Neural cell (in vitro differentiated cells): ENCODE results near the gene CRADD. TPM values are rescaled to one million over a fixed set of nuclear protein-coding genes. Genes with fewer than 3 reads are reported as not detected.

Experiments
- H2AFZ ChIP-seq: fragments of 200-600, 300-800 bp; sonication (generic), shearing (Covaris generic); 2 replicates; pipeline ENCODE4 v1.6.0; 2014; ENCODE audit warnings: low read depth, mild to moderate bottlenecking, antibody characterized with exemption, low read length, moderate library complexity
- H3F3A ChIP-seq: fragments of 200-600 bp; shearing (Covaris generic); 2 replicates; pipeline ENCODE4 v1.6.1; 2016; ENCODE audit warnings: mild to moderate bottlenecking, moderate library complexity, mixed read lengths, antibody characterized with exemption, low read length; ENCODE audit not compliant: insufficient read depth, poor library complexity, severe bottlenecking
- H3K27ac ChIP-seq: fragments of 200-600, 300-800 bp; sonication (generic), shearing (Covaris generic); 2 replicates; pipeline ENCODE4 v1.5.1; 2014; ENCODE audit warnings: mild to moderate bottlenecking, low read length, moderate library complexity
- H3K27me3 ChIP-seq: fragments of 300-800, 200-600 bp; sonication (generic), shearing (Covaris generic); 2 replicates; pipeline ENCODE4 v1.6.0; 2014; ENCODE audit warnings: mild to moderate bottlenecking, low read depth, low read length, moderate library complexity; ENCODE audit not compliant: insufficient read depth
- H3K36me3 ChIP-seq: fragments of 300-800, 200-600 bp; sonication (generic), shearing (Covaris generic); 2 replicates; pipeline ENCODE4 v1.5.1; 2014; ENCODE audit warnings: mild to moderate bottlenecking, antibody characterized with exemption, low read length, moderate library complexity; ENCODE audit not compliant: insufficient read depth
- H3K4me2 ChIP-seq: fragments of 300-800, 200-600 bp; sonication (generic), shearing (Covaris generic); 2 replicates; pipeline ENCODE4 v1.6.0; 2014; ENCODE audit warnings: mild to moderate bottlenecking, low read length
- H3K4me3 ChIP-seq: fragments of 300-800, 200-600 bp; sonication (generic), shearing (Covaris generic); 2 replicates; pipeline ENCODE4 v1.5.1; 2014; ENCODE audit warnings: mild to moderate bottlenecking, low read length, moderate library complexity
- H3K79me2 ChIP-seq: fragments of 200-600 bp; shearing (Covaris generic); replicated peaks from 2 replicates; pipeline ENCODE4 v1.6.0; 2014; ENCODE audit warnings: mild to moderate bottlenecking, low read length, moderate library complexity; ENCODE audit not compliant: insufficient read depth
- H3K9ac ChIP-seq: fragments of 300-800, 200-600 bp; sonication (generic), shearing (Covaris generic); 2 replicates; pipeline ENCODE4 v1.6.1; 2016; ENCODE audit warnings: mild to moderate bottlenecking, low read length, mixed read lengths
- H3K9me2 ChIP-seq: fragments of 200-600 bp; shearing (Covaris generic); 2 replicates; pipeline ENCODE4 v1.6.1; 2016; ENCODE audit warnings: mild to moderate bottlenecking, low read length, mixed read lengths; ENCODE audit not compliant: insufficient read depth
- H3K9me3 ChIP-seq: fragments of 200-600, 300-800 bp; sonication (generic), shearing (Covaris generic); 2 replicates; pipeline ENCODE4 v1.6.1; 2016; ENCODE audit warnings: mild to moderate bottlenecking, mixed run types, low read length, moderate library complexity, mixed read lengths
- H4K20me1 ChIP-seq: fragments of 200-600 bp; shearing (Covaris generic); 2 replicates; pipeline ENCODE4 v1.6.1; 2016; ENCODE audit warnings: mild to moderate bottlenecking, mixed run types; ENCODE audit not compliant: insufficient read depth
- CTCF ChIP-seq: fragments of 450-650 bp; IDR thresholded peaks from 2 replicates; pipeline ENCODE4 v1.5.1; 2014; ENCODE audit warnings: antibody characterized with exemption, mild to moderate bottlenecking, moderate library complexity; ENCODE audit not compliant: poor library complexity, severe bottlenecking
- EP300 ChIP-seq: fragments of 450-650 bp; conservative IDR thresholded peaks from 2 replicates; pipeline ENCODE4 v1.6.1; 2014; ENCODE audit warnings: antibody characterized with exemption, mild to moderate bottlenecking, moderate library complexity; ENCODE audit not compliant: poor library complexity, severe bottlenecking
- EZH2 ChIP-seq: fragments of 200-600, 300-800 bp; shearing (Covaris generic), sonication (generic); IDR thresholded peaks from 2 replicates; pipeline ENCODE4 v1.6.1; 2014; ENCODE audit warnings: antibody characterized with exemption, low read length, borderline replicate concordance, mild to moderate bottlenecking; ENCODE audit not compliant: insufficient read depth, poor library complexity, severe bottlenecking
- MXI1 ChIP-seq: fragments of 450-650 bp; conservative IDR thresholded peaks from 2 replicates; pipeline ENCODE4 v1.6.1; 2014; ENCODE audit warnings: antibody characterized with exemption, mild to moderate bottlenecking; ENCODE audit not compliant: poor library complexity, severe bottlenecking
- POLR2AphosphoS5 ChIP-seq: IDR thresholded peaks from 2 replicates; pipeline ENCODE4 v1.6.1; 2012
- RAD21 ChIP-seq: fragments of 450-650 bp; conservative IDR thresholded peaks from 2 replicates; pipeline ENCODE4 v1.6.1; 2014; ENCODE audit warnings: antibody characterized with exemption, mild to moderate bottlenecking, moderate library complexity
- REST ChIP-seq: IDR thresholded peaks from 2 replicates; pipeline ENCODE4 v1.6.1; 2012; ENCODE audit warnings: borderline replicate concordance
- SMC3 ChIP-seq: fragments of 450-650 bp; conservative IDR thresholded peaks from 2 replicates; pipeline ENCODE4 v1.6.1; 2014; ENCODE audit warnings: antibody characterized with exemption, mild to moderate bottlenecking, moderate library complexity; ENCODE audit not compliant: poor library complexity
- TAF1 ChIP-seq: IDR thresholded peaks from 2 replicates; pipeline ENCODE4 v1.6.1; 2012; ENCODE audit warnings: low read depth
- polyA plus RNA-seq: library from polyadenylated mRNA; depleted of rRNA; stranded (reverse); fragments of >200 nt; gene quantifications from 2 replicates; pipeline ENCODE4 v1.2.3, GENCODE V29; 2014

Gene CRADD
- polyA plus RNA-seq, 1 donor from 2014 or later: 23.5 TPM

GRCh38 chr12:93827669-93828068 is 150.5 kb downstream of the CRADD start:
- no peak overlapping the region for H2AFZ ChIP-seq
- no peaks in the 10 kb centered on the region for H3K27me3 ChIP-seq
- no peaks in the 10 kb centered on the region for H3K36me3 ChIP-seq
- no peak overlapping the region for H3K4me3 ChIP-seq
- no peaks in the 10 kb centered on the region for H3K9me3 ChIP-seq
- H3K27ac ChIP-seq: no peak overlapping the region
- no peaks in the 10 kb centered on the region for H3K79me2 ChIP-seq
- TF ChIP-seq TAF1 (no peak), MXI1 (no peak)
- no peak overlapping the region for H3K9ac ChIP-seq
- H3F3A ChIP-seq: no peaks in the 10 kb centered on the region
- no peaks in the 10 kb centered on the region for H3K9me2 ChIP-seq
- no peak overlapping the region for H3K4me2 ChIP-seq
- no peaks in the 10 kb centered on the region for H4K20me1 ChIP-seq

GRCh38 chr12:93829016-93829415 is 151.8 kb downstream of the CRADD start:
- H3K27ac ChIP-seq: no peak overlapping the region
- no peak overlapping the region for H3K4me2 ChIP-seq
- no peaks in the 10 kb centered on the region for H3K79me2 ChIP-seq
- no peaks in the 10 kb centered on the region for H3K9me2 ChIP-seq
- TF ChIP-seq EP300: no peak
- no peak for TF ChIP-seq EZH2
- TF ChIP-seq SMC3: no peak
- no peak for TF ChIP-seq REST
- no peak for TF ChIP-seq CTCF
- no peak for TF ChIP-seq RAD21
- TF ChIP-seq TAF1: no peak
- no peak for TF ChIP-seq MXI1
- no peak for TF ChIP-seq POLR2AphosphoS5
- H2AFZ ChIP-seq: no peak overlapping the region
- no peak overlapping the region for H3K9ac ChIP-seq
- no peaks in the 10 kb centered on the region for H3K9me3 ChIP-seq
- H4K20me1 ChIP-seq: no peaks in the 10 kb centered on the region
- H3K27me3 ChIP-seq: no peaks in the 10 kb centered on the region
- no peak overlapping the region for H3K4me3 ChIP-seq
- no peaks in the 10 kb centered on the region for H3F3A ChIP-seq
- no peaks in the 10 kb centered on the region for H3K36me3 ChIP-seq

- H4K20me1 ChIP-seq: no peaks in the 10 kb centered on the region
- no peak overlapping the region for H2AFZ ChIP-seq
Measured at GRCh38 chr12:93831374-93831773, 154.2 kb downstream of the CRADD start.

More at GRCh38 chr12:93831374-93831773, 154.2 kb downstream of the CRADD start:
- Histone ChIP-seq H3K27me3 (no peaks in the 10 kb centered on the region), H3K27ac (no peak overlapping the region), H3K9me2 (no peaks in the 10 kb centered on the region), H3K4me2 (no peak overlapping the region), H3K4me3 (no peak overlapping the region), H3K36me3 (no peaks in the 10 kb centered on the region), H3K79me2 (no peaks in the 10 kb centered on the region), H3F3A (no peaks in the 10 kb centered on the region), H3K9me3 (no peaks in the 10 kb centered on the region), H3K9ac (no peak overlapping the region)
- TF ChIP-seq RAD21 (no peak), REST (no peak)
